ENCODE data around the gene BEND3.
"Not testable (repeated sequence)": the region's sequence is repeated elsewhere in the genome, so short reads cannot be mapped to it uniquely, and the experiment has no call there.

Gene BEND3

GRCh38 chr6:107101686-107102413, 13.5 kb downstream of the BEND3 start:
- Histone ChIP-seq H3K9me3 (ENCODE audit: control insufficient read depth, low read length) (no peaks in the 10 kb centered on the region), H3K36me3 (ENCODE audit: control insufficient read depth, insufficient read depth, low read length) (no peaks in the 10 kb centered on the region), H3K4me3 (ENCODE audit: low read length) (no peak overlapping the region), H3K4me1 (ENCODE audit: control insufficient read depth, insufficient read depth, low read length) (no peaks in the 10 kb centered on the region), H3K9ac (ENCODE audit: low read length) (no peak overlapping the region), H3K27me3 (ENCODE audit: control insufficient read depth, insufficient read depth, low read length) (no peaks in the 10 kb centered on the region)

- Histone ChIP-seq H3K27me3 (ENCODE audit: control insufficient read depth, insufficient read depth, low read length) (no peaks in the 10 kb centered on the region), H3K9me3 (ENCODE audit: control insufficient read depth, low read length) (no peaks in the 10 kb centered on the region), H3K4me3 (ENCODE audit: low read length) (no peak overlapping the region), H3K36me3 (ENCODE audit: control insufficient read depth, insufficient read depth, low read length) (no peaks in the 10 kb centered on the region), H3K4me1 (ENCODE audit: control insufficient read depth, insufficient read depth, low read length) (no peaks in the 10 kb centered on the region), H3K9ac (ENCODE audit: low read length) (no peak overlapping the region)
These were observed 14.1 kb downstream of the BEND3 start for GRCh38 chr6:107101211-107101610.

GRCh38 chr6:107098436-107099307, 16.6 kb downstream of the BEND3 start:
- no peaks in the 10 kb centered on the region for H3K4me1 ChIP-seq (ENCODE audit: control insufficient read depth, insufficient read depth, low read length)
- H3K9ac ChIP-seq (ENCODE audit: low read length), result no peak overlapping the region
- no peaks in the 10 kb centered on the region for H3K36me3 ChIP-seq (ENCODE audit: control insufficient read depth, insufficient read depth, low read length)
- H3K9me3 ChIP-seq (ENCODE audit: control insufficient read depth, low read length), result no peaks in the 10 kb centered on the region
- no peaks in the 10 kb centered on the region for H3K27me3 ChIP-seq (ENCODE audit: control insufficient read depth, insufficient read depth, low read length)
- H3K4me3 ChIP-seq (ENCODE audit: low read length), result no peak overlapping the region

GRCh38 chr6:107084459-107084858, 30.9 kb downstream of the BEND3 start:
- not testable (repeated sequence) for H3K27me3 ChIP-seq (ENCODE audit: control insufficient read depth, insufficient read depth, low read length); H3K36me3 ChIP-seq (ENCODE audit: control insufficient read depth, insufficient read depth, low read length); H3K4me3 ChIP-seq (ENCODE audit: low read length); H3K4me1 ChIP-seq (ENCODE audit: control insufficient read depth, insufficient read depth, low read length); H3K9me3 ChIP-seq (ENCODE audit: control insufficient read depth, low read length); H3K9ac ChIP-seq (ENCODE audit: low read length)

- Histone ChIP-seq H3K4me1 (ENCODE audit: control insufficient read depth, insufficient read depth, low read length) (peaks cover 7% of the 10 kb centered on the region), H3K9ac (ENCODE audit: low read length) (no peak overlapping the region), H3K36me3 (ENCODE audit: control insufficient read depth, insufficient read depth, low read length) (no peaks in the 10 kb centered on the region), H3K4me3 (ENCODE audit: low read length) (no peak overlapping the region), H3K9me3 (ENCODE audit: control insufficient read depth, low read length) (no peaks in the 10 kb centered on the region), H3K27me3 (ENCODE audit: control insufficient read depth, insufficient read depth, low read length) (no peaks in the 10 kb centered on the region)
These were observed 31.4 kb downstream of the BEND3 start for GRCh38 chr6:107083921-107084320.

- no peaks in the 10 kb centered on the region for H3K36me3 ChIP-seq (ENCODE audit: control insufficient read depth, insufficient read depth, low read length)
- no peaks in the 10 kb centered on the region for H3K9me3 ChIP-seq (ENCODE audit: control insufficient read depth, low read length)
- peaks cover 7% of the 10 kb centered on the region for H3K4me1 ChIP-seq (ENCODE audit: control insufficient read depth, insufficient read depth, low read length)
- H3K27me3 ChIP-seq (ENCODE audit: control insufficient read depth, insufficient read depth, low read length), result no peaks in the 10 kb centered on the region
- no peak overlapping the region for H3K4me3 ChIP-seq (ENCODE audit: low read length)
- no peak overlapping the region for H3K9ac ChIP-seq (ENCODE audit: low read length)
These were observed 32.1 kb downstream of the BEND3 start for GRCh38 chr6:107083047-107083768.

GRCh38 chr6:107082045-107082444, 33.3 kb downstream of the BEND3 start:
- Histone ChIP-seq H3K27me3 (ENCODE audit: control insufficient read depth, insufficient read depth, low read length) (no peaks in the 10 kb centered on the region), H3K4me1 (ENCODE audit: control insufficient read depth, insufficient read depth, low read length) (peaks cover 7% of the 10 kb centered on the region)

GRCh38 chr6:107080036-107080435, 35.3 kb downstream of the BEND3 start:
- Histone ChIP-seq H3K27me3 (ENCODE audit: control insufficient read depth, insufficient read depth, low read length) (no peaks in the 10 kb centered on the region), H3K9ac (ENCODE audit: low read length) (no peak overlapping the region), H3K4me3 (ENCODE audit: low read length) (no peak overlapping the region), H3K9me3 (ENCODE audit: control insufficient read depth, low read length) (no peaks in the 10 kb centered on the region), H3K36me3 (ENCODE audit: control insufficient read depth, insufficient read depth, low read length) (no peaks in the 10 kb centered on the region), H3K4me1 (ENCODE audit: control insufficient read depth, insufficient read depth, low read length) (peaks cover 16% of the 10 kb centered on the region)

More at GRCh38 chr6:107082045-107082444, 33.3 kb downstream of the BEND3 start:
- Histone ChIP-seq H3K9me3 (ENCODE audit: control insufficient read depth, low read length) (no peaks in the 10 kb centered on the region), H3K36me3 (ENCODE audit: control insufficient read depth, insufficient read depth, low read length) (no peaks in the 10 kb centered on the region), H3K4me3 (ENCODE audit: low read length) (no peak overlapping the region), H3K9ac (ENCODE audit: low read length) (no peak overlapping the region)

GRCh38 chr6:107079429-107079828, 35.9 kb downstream of the BEND3 start:
- Histone ChIP-seq H3K4me3 (ENCODE audit: low read length) (no peak overlapping the region), H3K36me3 (ENCODE audit: control insufficient read depth, insufficient read depth, low read length) (no peaks in the 10 kb centered on the region), H3K4me1 (ENCODE audit: control insufficient read depth, insufficient read depth, low read length) (peaks cover 16% of the 10 kb centered on the region), H3K9me3 (ENCODE audit: control insufficient read depth, low read length) (no peaks in the 10 kb centered on the region), H3K27me3 (ENCODE audit: control insufficient read depth, insufficient read depth, low read length) (no peaks in the 10 kb centered on the region), H3K9ac (ENCODE audit: low read length) (no peak overlapping the region)

GRCh38 chr6:107077710-107078109, 37.6 kb downstream of the BEND3 start:
- Histone ChIP-seq H3K4me3 (ENCODE audit: low read length) (no peak overlapping the region), H3K9me3 (ENCODE audit: control insufficient read depth, low read length) (no peaks in the 10 kb centered on the region)

GRCh38 chr6:107075951-107076381, 39.3 kb downstream of the BEND3 start:
- no peaks in the 10 kb centered on the region for H3K9me3 ChIP-seq (ENCODE audit: control insufficient read depth, low read length)
- no peaks in the 10 kb centered on the region for H3K27me3 ChIP-seq (ENCODE audit: control insufficient read depth, insufficient read depth, low read length)
- H3K9ac ChIP-seq (ENCODE audit: low read length), result peak overlapping the region; percentile 1
- H3K4me1 ChIP-seq (ENCODE audit: control insufficient read depth, insufficient read depth, low read length), result peaks cover 32% of the 10 kb centered on the region
- H3K36me3 ChIP-seq (ENCODE audit: control insufficient read depth, insufficient read depth, low read length), result no peaks in the 10 kb centered on the region
- H3K4me3 ChIP-seq (ENCODE audit: low read length), result no peak overlapping the region

More at GRCh38 chr6:107077710-107078109, 37.6 kb downstream of the BEND3 start:
- no peaks in the 10 kb centered on the region for H3K27me3 ChIP-seq (ENCODE audit: control insufficient read depth, insufficient read depth, low read length)
- no peak overlapping the region for H3K9ac ChIP-seq (ENCODE audit: low read length)
- H3K4me1 ChIP-seq (ENCODE audit: control insufficient read depth, insufficient read depth, low read length), result peaks cover 23% of the 10 kb centered on the region
- no peaks in the 10 kb centered on the region for H3K36me3 ChIP-seq (ENCODE audit: control insufficient read depth, insufficient read depth, low read length)

GRCh38 chr6:107070686-107071085, 44.6 kb downstream of the BEND3 start:
- Histone ChIP-seq H3K36me3 (ENCODE audit: control insufficient read depth, insufficient read depth, low read length) (no peaks in the 10 kb centered on the region), H3K27me3 (ENCODE audit: control insufficient read depth, insufficient read depth, low read length) (no peaks in the 10 kb centered on the region), H3K4me1 (ENCODE audit: control insufficient read depth, insufficient read depth, low read length) (peaks cover 43% of the 10 kb centered on the region), H3K9ac (ENCODE audit: low read length) (no peak overlapping the region), H3K4me3 (ENCODE audit: low read length) (no peak overlapping the region), H3K9me3 (ENCODE audit: control insufficient read depth, low read length) (no peaks in the 10 kb centered on the region)

All from mucosa of stomach (tissue), 1 donor.